BJ (cell line): ENCODE results near the gene DBNDD2. TPM values are rescaled to one million over a fixed set of nuclear protein-coding genes. Genes with fewer than 3 reads are reported as not detected.

Experiments used
- CTCF ChIA-PET: fragments of 350-600 bp; formaldehyde crosslinking; extraction: SDS; loops from one replicate; lab custom pipeline; 2021; ENCODE audit warnings: antibody characterized with exemption, inconsistent platforms; lab: Yijun Ruan, JAX
- POLR2A ChIA-PET: fragments of 300-600 bp; sonication (Branson Sonifier 250); formaldehyde crosslinking; extraction: SDS; loops from one replicate; lab custom pipeline; 2021; ENCODE audit warnings: antibody characterized with exemption; lab: Charles Lee
- DNase-seq: peaks from one replicate; pipeline ENCODE4 v3.0.0-alpha.2; 2011; ENCODE audit warnings: low read depth
- H3K27me3 ChIP-seq: 2 replicates; pipeline ENCODE4 v1.6.0; 2011; ENCODE audit warnings: low read length; ENCODE audit not compliant: control insufficient read depth, insufficient read depth
- H3K36me3 ChIP-seq: 2 replicates; pipeline ENCODE4 v1.5.1; 2011; ENCODE audit warnings: low read length; ENCODE audit not compliant: control insufficient read depth, insufficient read depth
- H3K4me3 ChIP-seq: 2 replicates; pipeline ENCODE4 v1.5.1; 2011; ENCODE audit warnings: low read depth, mild to moderate bottlenecking, control low read depth, low read length
- CTCF ChIP-seq: IDR thresholded peaks from 2 replicates; pipeline ENCODE4 v1.5.1; 2011; ENCODE audit warnings: low read depth, mild to moderate bottlenecking, control low read depth, inconsistent platforms, low read length, moderate library complexity; ENCODE audit not compliant: insufficient read depth
- polyA plus RNA-seq: library from polyadenylated mRNA; depleted of rRNA; stranded (reverse); fragments of >200 nt; gene quantifications from 2 replicates; pipeline ENCODE4 v1.2.3, GENCODE V29; 2011

Gene DBNDD2
- polyA plus RNA-seq, 1 experiment = 77.0 TPM

- no peak for DNase-seq
- TF ChIP-seq CTCF = no peak
- CTCF ChIA-PET = interaction anchor here (0.6 to 2.0 kb wide), 4 partner anchors 27 to 478 kb away, joined by 3 to 5 read pairs (median 4); partner anchors contain the start of genes SYS1 and ZSWIM1
- H3K27me3 ChIP-seq = no peaks in the 10 kb centered on the region
- POLR2A ChIA-PET = no interaction called here
- no peaks in the 10 kb centered on the region for H3K36me3 ChIP-seq
- H3K4me3 ChIP-seq = no peak overlapping the region
Measured at GRCh38 chr20:45402946-45403345, 5.1 kb upstream of the DBNDD2 start.

- POLR2A ChIA-PET = no interaction called here
- TF ChIP-seq CTCF = no peak
- DNase-seq = no peak
- no peaks in the 10 kb centered on the region for H3K27me3 ChIP-seq
- peaks cover 2% of the 10 kb centered on the region for H3K36me3 ChIP-seq
- H3K4me3 ChIP-seq = no peak overlapping the region
- CTCF ChIA-PET = interaction anchor here (0.6 to 2.0 kb wide), 4 partner anchors 30 to 67 kb away, joined by 3 to 6 read pairs (median 4); partner anchors contain the start of gene SYS1
Measured at GRCh38 chr20:45404438-45404837, 3.7 kb upstream of the DBNDD2 start.

GRCh38 chr20:45405571-45406259 is 2.4 kb upstream of the DBNDD2 start:
- Histone ChIP-seq H3K36me3 (peaks cover 5% of the 10 kb centered on the region), H3K4me3 (peak overlapping the region; percentile 66), H3K27me3 (no peaks in the 10 kb centered on the region)
- CTCF ChIA-PET = interaction anchor here (0.6 to 2.5 kb wide), 4 partner anchors 10 to 48 kb away, joined by 4 to 8 read pairs (median 6); partner anchors contain the start of gene PIGT
- no peak for DNase-seq
- POLR2A ChIA-PET = no interaction called here
- TF ChIP-seq CTCF = no peak

GRCh38 chr20:45406260-45407066 is 1.6 kb upstream of the DBNDD2 start:
- ChIA-PET CTCF (interaction anchor here (1.0 to 2.5 kb wide), 5 partner anchors 10 to 87 kb away, joined by 4 to 8 read pairs (median 4); partner anchors contain the start of gene PIGT), POLR2A (interaction anchor here (0.6 kb wide), 1 partner anchor 30 kb away, joined by 5 read pairs; no protein-coding TSS in a partner anchor)
- Histone ChIP-seq H3K27me3 (no peaks in the 10 kb centered on the region), H3K36me3 (peaks cover 5% of the 10 kb centered on the region), H3K4me3 (peak overlapping the region; percentile 66)
- TF ChIP-seq CTCF = no peak
- no peak for DNase-seq
